GM12878 (cell line): ENCODE measurements around the gene CFDP1.

Experiments used
- CHD2 ChIP-seq: IDR thresholded peaks from 2 replicates; pipeline ENCODE4 v1.6.1; 2011; ENCODE audit warnings: low read depth, low read length, improper control_type of control experiment, borderline replicate concordance
- HCFC1 ChIP-seq: fragments of 150-350 bp; IDR thresholded peaks from 2 replicates; pipeline ENCODE4 v1.6.1; 2014; ENCODE audit warnings: low read length
- MTA3 ChIP-seq: IDR thresholded peaks from 2 replicates; pipeline ENCODE4 v1.6.1; 2012; ENCODE audit warnings: low read length, inconsistent platforms, borderline replicate concordance
- POLR2A ChIP-seq: IDR thresholded peaks from 2 replicates; pipeline ENCODE4 v1.6.1; 2011; ENCODE audit warnings: low read depth, mild to moderate bottlenecking, low read length
- SMC3 ChIP-seq: IDR thresholded peaks from 2 replicates; pipeline ENCODE4 v1.6.1; 2011; ENCODE audit warnings: low read length, improper control_type of control experiment, borderline replicate concordance
- ZNF274 ChIP-seq: IDR thresholded peaks from one replicate; pipeline ENCODE4 v1.8.0; 2011; ENCODE audit not compliant: insufficient read length, insufficient read depth
- TF ChIP-seq, protein P1 (sequence below), 3 experiments: IDR thresholded peaks in 2 of 3; conservative IDR thresholded peaks in 1 of 3; 2 replicates each; pipeline ENCODE4 v1.5.1; 2011; ENCODE audit warnings: low read depth in 3 of 3, low read length in 3 of 3, mild to moderate bottlenecking in 3 of 3, control low read depth in 2 of 3, moderate library complexity in 2 of 3, inconsistent platforms in 1 of 3, mixed read lengths in 1 of 3; ENCODE audit not compliant: control insufficient read depth in 2 of 3, insufficient read depth in 1 of 3; ENCODE audit errors: extremely low read depth in 1 of 3
- TF ChIP-seq, protein P2 (sequence below): fragments of 450-650 bp; IDR thresholded peaks from 2 replicates; pipeline ENCODE4 v1.6.1; 2017; ENCODE audit warnings: borderline replicate concordance
- TF ChIP-seq, protein P3 (sequence below): IDR thresholded peaks from 2 replicates; pipeline ENCODE4 v1.6.1; 2012; ENCODE audit warnings: low read depth, low read length, improper control_type of control experiment
- TF ChIP-seq, protein P4 (sequence below): IDR thresholded peaks from 2 replicates; pipeline ENCODE4 v1.6.1; 2012; ENCODE audit warnings: mild to moderate bottlenecking, low read depth, low read length

DNA sequence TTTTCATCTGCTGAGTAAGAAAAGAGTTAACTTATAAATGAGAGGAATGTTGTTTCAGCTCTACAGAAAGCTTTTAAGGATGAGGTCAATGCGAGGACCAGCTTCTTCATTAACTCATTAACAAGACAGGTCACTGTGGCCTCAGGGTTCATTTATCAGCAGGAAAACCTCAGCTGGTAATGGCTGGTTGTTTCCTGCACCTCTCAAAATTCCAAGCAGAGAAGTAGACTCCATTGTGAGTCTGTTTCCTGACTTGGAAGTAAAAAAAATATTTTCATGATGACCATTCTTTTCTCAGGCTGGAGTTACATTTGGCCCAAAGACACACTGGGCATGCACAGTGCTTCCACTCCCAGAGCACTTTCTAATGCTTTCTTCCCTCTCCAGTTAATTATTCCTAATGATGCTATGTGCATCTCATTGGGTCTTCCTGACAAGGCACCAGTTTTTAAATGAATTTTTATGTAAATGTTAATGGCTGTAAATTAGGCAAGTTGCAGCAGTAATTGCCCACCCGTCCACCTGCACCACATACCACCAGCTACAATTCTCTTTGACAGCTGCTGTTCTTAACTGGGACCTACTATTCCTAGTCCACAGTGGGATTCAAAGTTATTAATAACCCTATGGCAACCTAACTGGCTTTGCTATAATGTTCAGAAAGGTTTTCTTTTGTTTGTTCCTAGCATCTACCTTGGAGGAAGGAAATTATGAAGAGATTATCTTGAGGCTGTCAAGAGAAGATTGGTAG lies 92.4 kb downstream of the CFDP1 start:
- no peak for TF ChIP-seq POLR2A
- TF ChIP-seq, protein P1, sequence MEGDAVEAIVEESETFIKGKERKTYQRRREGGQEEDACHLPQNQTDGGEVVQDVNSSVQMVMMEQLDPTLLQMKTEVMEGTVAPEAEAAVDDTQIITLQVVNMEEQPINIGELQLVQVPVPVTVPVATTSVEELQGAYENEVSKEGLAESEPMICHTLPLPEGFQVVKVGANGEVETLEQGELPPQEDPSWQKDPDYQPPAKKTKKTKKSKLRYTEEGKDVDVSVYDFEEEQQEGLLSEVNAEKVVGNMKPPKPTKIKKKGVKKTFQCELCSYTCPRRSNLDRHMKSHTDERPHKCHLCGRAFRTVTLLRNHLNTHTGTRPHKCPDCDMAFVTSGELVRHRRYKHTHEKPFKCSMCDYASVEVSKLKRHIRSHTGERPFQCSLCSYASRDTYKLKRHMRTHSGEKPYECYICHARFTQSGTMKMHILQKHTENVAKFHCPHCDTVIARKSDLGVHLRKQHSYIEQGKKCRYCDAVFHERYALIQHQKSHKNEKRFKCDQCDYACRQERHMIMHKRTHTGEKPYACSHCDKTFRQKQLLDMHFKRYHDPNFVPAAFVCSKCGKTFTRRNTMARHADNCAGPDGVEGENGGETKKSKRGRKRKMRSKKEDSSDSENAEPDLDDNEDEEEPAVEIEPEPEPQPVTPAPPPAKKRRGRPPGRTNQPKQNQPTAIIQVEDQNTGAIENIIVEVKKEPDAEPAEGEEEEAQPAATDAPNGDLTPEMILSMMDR (IDR thresholded peaks at IDR 0.05 in 2 of 3, conservative IDR thresholded peaks at IDR 0.05 in 1 of 3; ENCODE audit: control insufficient read depth in 2 of 3, extremely low read depth in 1 of 3, insufficient read depth in 1 of 3, low read depth in 3 of 3, low read length in 3 of 3): no peak
- TF ChIP-seq ZNF274: no peak
- TF ChIP-seq, protein P2, sequence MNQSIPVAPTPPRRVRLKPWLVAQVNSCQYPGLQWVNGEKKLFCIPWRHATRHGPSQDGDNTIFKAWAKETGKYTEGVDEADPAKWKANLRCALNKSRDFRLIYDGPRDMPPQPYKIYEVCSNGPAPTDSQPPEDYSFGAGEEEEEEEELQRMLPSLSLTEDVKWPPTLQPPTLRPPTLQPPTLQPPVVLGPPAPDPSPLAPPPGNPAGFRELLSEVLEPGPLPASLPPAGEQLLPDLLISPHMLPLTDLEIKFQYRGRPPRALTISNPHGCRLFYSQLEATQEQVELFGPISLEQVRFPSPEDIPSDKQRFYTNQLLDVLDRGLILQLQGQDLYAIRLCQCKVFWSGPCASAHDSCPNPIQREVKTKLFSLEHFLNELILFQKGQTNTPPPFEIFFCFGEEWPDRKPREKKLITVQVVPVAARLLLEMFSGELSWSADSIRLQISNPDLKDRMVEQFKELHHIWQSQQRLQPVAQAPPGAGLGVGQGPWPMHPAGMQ: no peak
- TF ChIP-seq SMC3: no peak
- no peak for TF ChIP-seq HCFC1
- TF ChIP-seq, protein P3, sequence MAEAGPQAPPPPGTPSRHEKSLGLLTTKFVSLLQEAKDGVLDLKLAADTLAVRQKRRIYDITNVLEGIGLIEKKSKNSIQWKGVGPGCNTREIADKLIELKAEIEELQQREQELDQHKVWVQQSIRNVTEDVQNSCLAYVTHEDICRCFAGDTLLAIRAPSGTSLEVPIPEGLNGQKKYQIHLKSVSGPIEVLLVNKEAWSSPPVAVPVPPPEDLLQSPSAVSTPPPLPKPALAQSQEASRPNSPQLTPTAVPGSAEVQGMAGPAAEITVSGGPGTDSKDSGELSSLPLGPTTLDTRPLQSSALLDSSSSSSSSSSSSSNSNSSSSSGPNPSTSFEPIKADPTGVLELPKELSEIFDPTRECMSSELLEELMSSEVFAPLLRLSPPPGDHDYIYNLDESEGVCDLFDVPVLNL: no peak
- TF ChIP-seq, protein P4, sequence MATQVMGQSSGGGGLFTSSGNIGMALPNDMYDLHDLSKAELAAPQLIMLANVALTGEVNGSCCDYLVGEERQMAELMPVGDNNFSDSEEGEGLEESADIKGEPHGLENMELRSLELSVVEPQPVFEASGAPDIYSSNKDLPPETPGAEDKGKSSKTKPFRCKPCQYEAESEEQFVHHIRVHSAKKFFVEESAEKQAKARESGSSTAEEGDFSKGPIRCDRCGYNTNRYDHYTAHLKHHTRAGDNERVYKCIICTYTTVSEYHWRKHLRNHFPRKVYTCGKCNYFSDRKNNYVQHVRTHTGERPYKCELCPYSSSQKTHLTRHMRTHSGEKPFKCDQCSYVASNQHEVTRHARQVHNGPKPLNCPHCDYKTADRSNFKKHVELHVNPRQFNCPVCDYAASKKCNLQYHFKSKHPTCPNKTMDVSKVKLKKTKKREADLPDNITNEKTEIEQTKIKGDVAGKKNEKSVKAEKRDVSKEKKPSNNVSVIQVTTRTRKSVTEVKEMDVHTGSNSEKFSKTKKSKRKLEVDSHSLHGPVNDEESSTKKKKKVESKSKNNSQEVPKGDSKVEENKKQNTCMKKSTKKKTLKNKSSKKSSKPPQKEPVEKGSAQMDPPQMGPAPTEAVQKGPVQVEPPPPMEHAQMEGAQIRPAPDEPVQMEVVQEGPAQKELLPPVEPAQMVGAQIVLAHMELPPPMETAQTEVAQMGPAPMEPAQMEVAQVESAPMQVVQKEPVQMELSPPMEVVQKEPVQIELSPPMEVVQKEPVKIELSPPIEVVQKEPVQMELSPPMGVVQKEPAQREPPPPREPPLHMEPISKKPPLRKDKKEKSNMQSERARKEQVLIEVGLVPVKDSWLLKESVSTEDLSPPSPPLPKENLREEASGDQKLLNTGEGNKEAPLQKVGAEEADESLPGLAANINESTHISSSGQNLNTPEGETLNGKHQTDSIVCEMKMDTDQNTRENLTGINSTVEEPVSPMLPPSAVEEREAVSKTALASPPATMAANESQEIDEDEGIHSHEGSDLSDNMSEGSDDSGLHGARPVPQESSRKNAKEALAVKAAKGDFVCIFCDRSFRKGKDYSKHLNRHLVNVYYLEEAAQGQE: no peak
- TF ChIP-seq MTA3: no peak
- TF ChIP-seq CHD2: no peak
